NCI-H446 treated with DMSO at 0.1 percent for 48 hours (cell line): ENCODE data around the gene FAM107A.
A peak's percentile ranks its signal among the peaks of the same experiment; 100 is the strongest.
"Not testable (repeated sequence)": the region's sequence is repeated elsewhere in the genome, so short reads cannot be mapped to it uniquely, and the experiment has no call there.

Experiments
- DNase-seq: peaks from one replicate; lab custom pipeline; 2025; lab: John Stamatoyannopoulos, UW

Gene FAM107A

DNA sequence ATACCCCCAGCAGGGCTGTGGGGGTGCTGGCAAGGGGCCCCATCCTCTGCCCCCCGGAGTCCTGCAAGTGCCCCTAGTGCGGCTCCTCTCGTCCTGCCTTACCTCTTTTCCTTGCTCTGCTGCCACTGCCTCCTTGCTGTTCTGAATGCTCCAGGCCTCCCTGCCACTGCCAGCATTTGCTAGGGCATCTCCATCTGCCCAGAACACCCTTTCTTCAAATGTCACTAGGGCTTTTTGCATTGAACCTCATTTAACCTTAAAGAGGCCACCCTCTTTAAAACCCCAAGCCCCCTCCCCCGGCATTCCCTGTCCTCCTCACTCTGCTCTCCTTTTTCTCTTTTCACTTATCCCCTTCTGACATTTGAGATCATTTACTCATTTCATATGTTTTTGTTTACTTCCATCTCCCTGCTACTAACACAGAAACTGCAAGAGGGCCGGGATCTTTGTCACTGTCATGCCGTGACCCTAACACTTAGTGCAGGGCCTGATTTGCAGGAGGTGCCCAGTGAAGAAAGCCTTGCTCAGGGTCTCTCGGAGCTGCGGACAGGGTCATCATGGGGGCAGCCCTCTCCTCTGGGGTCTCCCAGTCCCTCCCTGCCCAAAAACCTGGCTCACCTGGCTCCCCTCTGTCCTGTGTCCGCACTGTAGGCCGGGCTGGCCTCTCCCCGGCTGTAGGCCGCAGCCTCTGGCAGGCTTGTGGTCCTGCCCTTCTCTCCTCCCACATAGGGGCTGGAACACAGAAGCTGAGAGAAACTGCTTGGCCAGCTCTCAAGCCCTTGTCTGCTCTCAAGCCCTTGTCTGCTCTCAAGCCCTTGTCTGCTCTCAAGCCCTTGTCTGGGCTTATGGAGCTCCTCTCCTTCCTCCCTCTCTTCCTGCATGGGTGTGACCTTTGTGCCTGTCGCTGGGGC lies 40.4 kb downstream of the FAM107A start, which contains the start of gene ACOX2:
TSS of gene ACOX2 (minus strand) at position 690 of the 911 bp plus-strand sequence. CDS start 2,084 bp downstream, outside the sequence.
- DNase-seq = no peak

DNA sequence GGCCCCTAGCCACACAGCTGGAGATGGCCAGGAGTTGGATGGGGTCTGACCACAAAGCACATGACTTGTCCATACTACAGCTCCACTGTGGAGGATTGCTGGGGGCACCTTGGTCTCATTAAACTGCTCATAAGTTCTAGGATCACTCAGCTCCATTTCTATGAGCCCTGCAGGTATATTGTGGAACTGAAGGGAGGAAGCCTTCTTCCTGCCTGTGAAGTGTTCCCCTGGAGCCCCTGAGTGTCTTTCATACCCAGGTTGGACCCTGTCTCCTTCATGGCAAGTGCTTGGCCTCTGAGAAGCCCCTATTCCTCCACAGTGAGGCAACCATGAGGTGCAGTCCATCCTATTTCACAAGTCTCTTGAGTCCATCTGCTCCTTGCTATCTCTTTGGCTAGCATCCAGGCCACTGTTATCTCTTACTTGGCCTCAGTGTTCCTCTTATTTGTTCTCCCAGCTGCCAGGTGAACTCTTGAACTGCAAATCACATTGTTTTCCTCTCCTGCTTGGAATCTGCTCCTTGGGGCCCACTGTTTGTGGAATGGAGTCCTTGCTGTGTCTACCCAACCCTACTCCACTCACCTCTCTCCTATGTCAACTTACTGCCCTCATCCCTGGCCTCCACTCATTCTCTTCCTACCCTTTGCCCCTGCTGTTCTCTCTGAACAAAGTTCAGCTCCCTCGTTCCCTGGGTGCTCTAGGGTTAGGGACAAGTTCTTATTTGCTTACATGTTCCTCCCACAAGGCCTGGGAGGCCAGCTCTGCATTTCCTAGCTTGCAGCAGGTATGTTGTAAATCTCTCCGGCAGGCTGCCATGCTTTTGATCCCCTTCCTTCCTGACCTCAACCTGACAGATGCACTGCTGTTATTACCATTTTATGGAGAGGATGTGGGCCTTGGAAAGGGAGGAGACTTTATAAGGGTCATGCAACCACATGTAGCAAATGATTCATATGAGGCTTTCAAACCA lies 41.4 kb downstream of the FAM107A start:
- DNase-seq = no peak

GRCh38 chr3:58534592-58535494 lies 42.3 kb downstream of the FAM107A start:
- DNase-seq = no peak

DNA sequence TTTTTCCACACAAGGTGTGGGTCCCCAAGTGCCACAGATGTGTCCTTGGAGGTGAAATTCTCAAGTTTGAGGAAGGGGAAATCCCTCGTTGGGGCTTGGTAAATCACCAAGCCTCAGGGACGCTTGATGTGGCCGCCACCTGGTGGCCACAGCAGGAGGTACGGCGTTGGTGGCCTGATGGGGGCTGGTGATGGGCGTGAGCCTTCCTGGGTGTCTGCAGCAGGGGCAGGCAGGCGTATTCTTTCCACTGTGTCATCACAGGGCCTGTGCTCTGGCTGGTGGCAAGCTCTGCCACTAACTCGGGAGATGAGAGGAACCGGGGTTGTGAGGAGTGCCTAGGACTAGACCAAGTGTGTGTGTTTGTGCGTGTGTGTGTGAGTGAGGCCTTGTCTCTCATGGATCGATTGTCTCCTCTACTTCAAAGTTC lies 44.4 kb downstream of the FAM107A start:
- no peak for DNase-seq

- no peak for DNase-seq
These were observed 45.2 kb downstream of the FAM107A start for GRCh38 chr3:58531956-58532355.

- no peak for DNase-seq
These were observed 45.6 kb downstream of the FAM107A start for GRCh38 chr3:58531555-58531954.

DNA sequence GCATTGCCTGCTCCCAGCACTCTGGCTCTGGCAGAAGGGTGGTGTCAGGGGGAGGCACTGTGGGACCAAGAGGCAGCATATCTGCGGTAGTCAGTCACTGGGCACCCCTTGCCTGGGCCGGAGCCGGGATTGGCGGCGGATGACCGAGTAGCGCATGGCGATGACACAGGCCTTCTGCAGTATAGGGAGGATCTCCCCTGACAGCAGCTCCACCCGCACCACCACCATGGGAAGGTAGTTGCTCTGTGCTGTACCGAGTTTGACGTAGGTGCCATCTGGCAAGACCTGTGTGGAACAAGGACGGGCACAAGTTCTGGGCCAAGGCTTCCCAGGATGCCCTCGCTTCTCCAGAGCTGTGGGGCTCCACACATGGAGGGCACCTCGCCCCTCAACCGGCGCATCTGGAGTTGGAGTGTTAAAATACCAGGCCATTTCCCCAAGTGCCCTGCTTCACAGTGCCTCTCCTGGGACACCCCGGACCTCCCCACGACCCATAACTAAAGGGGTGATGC lies 46.8 kb downstream of the FAM107A start:
- no peak for DNase-seq

- no peak for DNase-seq
These were observed 47.5 kb downstream of the FAM107A start for GRCh38 chr3:58529516-58530353.

DNA sequence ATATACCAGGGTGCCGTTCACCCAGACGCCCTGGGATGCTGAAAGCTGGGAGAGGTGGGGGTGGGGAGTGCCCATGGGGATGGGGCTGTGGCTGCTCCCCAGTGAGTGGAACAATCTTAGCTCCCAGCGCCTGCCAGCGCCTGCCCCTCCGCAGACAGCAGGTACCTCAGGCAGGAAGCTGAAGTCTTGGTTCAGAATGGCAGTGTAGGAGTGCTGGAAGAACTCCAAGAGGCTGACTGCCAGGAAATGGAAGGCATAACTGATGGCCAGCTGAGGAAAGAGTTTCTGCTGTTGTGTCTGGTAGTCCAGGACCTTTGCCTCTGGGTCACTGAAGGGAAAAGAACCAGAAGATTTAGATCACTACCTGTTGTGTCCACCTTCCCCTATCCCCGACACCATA lies 48.6 kb downstream of the FAM107A start:
- no peak for DNase-seq

DNA sequence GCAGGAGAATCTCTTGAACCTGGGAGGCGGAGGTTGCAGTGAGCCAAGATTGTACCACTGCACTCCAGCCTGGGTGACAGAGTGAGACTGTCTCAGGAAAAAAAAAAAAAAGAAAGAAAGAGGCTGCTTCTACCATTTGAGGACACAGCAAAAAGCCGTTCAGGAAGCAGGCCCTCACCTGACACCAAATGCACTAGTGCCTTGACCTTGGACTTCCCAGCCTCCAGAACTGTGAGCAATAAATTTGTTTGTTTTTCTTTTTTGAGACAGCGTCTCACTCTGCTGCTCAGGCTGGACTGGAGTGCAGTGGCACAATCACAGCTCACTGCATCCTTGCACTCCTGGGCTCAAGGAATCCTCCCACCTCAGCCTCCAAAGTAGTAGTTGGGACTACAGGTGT lies 49.8 kb downstream of the FAM107A start:
- not testable (repeated sequence) for DNase-seq

DNA sequence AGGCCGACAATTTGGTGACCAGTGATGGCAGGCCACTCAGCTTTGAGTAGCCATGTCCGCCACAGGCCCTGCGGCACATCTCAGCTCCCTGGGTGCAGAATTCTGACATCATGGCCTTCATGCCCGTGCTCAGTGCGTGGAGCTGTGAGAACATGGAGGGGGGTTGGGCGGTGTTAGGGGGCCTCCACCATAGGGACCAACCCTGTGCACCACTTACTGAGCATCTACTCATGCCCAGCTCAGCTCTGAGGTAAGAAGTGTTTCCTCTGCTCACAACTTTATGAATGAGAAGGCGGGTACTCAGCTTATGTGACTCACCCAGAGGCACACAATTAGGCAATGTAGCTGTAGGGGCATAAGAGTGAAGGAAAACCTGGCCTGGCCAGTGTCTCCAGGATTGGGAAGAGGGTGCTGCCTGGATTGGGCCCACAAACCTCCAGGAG lies 50.7 kb downstream of the FAM107A start:
- DNase-seq = no peak

DNA sequence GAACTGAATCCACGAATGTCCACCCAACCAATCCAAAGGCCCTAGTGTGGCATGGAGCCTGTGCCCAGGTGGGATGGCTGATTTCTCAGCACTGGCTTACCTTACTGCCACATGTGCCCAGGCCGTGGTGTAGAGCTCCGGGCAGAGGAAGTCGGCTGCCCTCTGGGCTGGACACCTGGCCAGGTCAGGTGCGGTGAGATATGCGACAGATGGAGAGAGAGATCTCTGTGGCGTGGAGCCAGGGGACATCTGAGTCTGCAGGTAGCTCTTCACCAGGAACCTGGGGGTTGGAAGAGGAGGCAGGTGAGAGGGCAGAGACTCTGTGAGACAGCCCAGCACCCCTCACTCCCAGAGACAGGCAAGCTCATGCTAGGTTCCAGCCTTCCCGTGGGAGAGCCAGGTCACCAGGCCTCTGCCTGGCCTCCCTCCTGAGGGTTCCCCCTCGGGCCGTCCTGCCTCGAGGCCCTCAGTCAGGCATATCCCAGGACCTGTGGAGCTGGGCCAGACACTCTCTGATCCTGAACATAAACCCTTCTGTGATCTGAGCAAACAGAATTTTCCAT lies 52.8 kb downstream of the FAM107A start:
- DNase-seq = no peak

- DNase-seq = no peak
These were observed 54.3 kb downstream of the FAM107A start for GRCh38 chr3:58522759-58523425.

DNA sequence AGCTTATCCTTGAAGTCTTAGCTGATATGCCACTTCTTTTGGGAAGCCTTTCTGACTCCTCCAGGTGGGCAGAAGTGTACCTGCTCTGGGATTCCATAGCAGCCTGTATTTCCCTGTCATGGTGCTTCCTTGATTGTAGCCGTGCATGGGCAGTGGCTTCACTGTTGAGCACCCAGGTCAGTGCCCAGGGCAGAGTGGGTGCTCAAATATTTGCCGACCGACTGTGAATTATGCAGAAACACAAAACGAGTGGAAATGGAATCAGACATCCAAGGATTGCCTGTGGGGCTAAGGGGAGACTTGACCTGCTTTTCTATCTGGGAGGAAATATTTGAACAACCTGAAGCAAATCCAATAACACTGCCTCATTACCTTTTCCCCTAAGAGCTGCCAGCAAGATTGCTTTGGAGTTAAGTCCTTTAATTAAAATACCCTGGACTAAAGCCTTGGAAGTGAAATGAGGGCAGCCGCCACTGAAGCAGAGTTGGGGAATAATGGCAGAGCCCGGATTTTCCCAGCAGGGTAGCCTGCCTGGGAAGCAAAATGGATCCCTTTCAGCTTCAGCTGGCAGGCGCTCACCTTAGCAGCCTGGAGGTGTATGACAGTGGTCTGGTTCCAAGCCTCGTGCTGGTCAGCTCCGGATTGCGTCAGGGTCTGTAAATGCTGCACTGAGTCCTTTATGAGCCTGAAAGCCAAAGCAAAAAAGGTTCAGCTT lies 55.1 kb downstream of the FAM107A start:
- no peak for DNase-seq

GRCh38 chr3:58521336-58521670 lies 55.9 kb downstream of the FAM107A start:
- no peak for DNase-seq

DNA sequence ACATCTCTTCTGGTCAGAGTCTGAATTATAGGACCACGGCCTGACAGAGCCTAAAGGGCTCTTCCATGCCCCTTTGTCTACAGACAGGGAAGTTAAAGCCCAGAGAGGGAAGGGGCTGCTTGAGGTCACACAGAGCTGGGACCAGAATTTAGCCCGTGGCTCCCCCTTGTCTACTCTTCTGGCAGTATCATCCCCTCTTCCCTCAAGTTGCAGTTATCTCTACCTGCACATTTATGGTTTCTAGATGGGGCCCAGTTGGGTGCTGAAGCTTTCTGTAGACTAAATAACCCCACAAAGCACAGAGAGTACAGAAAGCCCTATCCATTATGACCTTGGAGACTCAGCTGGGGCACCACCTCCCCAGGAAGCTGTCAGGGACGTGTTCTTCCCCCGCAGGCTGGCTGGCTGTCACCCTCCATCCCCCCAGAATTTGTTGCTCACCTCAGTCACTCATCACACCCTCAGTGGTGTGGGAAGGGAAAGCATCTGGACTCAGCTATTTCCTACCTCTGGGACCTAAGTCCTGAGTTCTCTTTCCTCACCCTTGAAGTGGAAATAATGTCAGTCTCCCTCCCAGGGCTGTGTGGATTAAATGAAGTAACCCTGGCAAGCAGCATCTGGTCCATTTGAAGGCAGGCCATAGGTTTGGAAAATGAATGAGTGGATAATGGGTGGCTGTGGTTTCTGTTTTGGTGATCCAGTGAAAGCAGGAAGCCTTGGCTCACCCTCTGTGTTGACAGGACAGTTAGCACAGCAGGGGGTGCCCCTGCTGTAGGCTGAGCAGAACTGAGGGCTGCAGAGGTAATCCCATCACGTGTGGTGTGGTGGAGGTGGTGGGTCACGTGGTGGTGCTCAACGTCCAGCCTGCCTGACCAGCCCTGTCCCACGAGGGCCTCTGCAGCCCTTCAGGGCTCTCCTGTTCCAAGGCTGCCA lies 56.5 kb downstream of the FAM107A start:
- DNase-seq = peak; percentile 18

DNA sequence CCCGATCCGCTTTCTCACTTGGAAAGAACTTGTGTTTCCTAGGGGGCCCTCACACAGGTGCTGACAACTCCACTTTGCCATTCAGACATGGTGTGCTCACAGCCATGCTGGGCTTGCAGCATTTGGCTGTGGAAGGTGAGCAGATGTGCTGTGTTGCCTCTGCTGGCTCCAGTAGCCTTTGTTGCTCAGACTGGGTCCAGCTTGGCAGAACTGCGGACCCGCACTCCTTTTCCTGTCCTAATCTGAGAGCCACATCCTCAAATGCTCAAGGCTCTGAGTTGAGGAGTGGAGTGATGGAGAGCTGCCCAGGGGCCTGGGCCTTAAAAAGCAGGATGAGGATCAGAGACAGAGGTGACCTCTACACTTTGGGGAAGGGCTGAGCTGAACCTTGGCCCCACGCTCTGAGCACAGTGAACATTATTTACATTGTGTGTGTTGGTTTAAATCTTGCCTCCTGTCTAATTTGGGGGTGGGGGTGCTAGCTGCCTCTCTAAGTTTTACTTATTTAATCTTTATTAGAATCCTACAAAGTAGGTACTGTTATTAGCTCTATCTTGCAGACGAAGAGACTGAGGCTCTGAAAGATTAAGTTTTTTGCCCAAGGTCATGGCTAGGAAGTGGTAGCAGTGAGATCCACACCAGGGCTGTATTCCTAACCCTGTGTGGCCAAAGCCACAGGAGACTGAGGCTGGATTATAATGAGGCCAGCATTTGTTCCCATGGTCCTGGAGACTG lies 57.4 kb downstream of the FAM107A start:
- DNase-seq = no peak
